NB4 (cell line): ENCODE measurements around the gene TOGARAM2.

ENCODE experiments used
- POLR2A ChIP-seq: IDR thresholded peaks from 2 replicates; pipeline ENCODE4 v1.6.1; 2011; ENCODE audit warnings: mild to moderate bottlenecking; ENCODE audit not compliant: insufficient read length; ENCODE audit errors: extremely low read depth
- TF ChIP-seq, protein P1 (sequence below): IDR thresholded peaks from 2 replicates; pipeline ENCODE4 v1.6.1; 2011; ENCODE audit warnings: low read depth, low read length
- TF ChIP-seq, protein P2 (sequence below): IDR thresholded peaks from one replicate; pipeline ENCODE4 v1.5.1; 2012; ENCODE audit warnings: low read depth, low read length

DNA sequence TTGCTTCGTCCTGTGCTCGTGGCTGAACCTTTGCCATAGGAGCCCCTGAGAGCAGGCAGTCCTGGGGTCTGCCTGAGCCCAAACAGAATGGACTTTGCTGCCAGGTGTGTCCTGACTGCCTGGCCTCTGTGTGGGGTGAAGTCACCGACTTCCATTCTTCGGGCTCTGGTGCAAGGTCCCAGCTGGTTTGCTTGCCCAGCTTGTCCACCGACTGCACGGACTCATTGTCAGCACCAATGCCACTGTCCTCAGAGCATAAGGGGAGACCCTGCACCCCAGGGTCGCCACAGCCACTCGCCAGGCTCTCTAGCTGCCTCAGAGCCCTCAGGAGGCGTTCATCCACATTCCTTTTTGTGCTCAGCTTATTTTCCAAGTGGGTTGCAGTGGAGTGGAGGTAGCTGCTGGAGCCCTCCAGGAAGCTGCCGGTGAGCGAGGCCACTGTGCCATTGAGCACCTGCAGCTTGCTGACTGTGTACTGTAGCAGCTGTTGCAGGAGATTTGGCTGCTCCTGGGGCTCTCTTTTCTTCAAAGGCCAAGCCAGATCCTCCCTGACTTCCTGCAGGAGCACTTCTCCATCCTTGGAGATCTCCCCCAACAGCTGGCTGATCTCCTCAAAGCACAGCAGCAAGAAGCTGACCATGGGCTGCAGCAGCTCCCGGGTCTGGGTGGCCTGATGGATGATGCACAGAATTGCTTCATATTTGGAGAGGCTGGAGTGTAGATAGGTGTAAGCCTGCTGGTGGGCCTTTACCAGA, 92.0 kb downstream of the TOGARAM2 start:
- TF ChIP-seq POLR2A, result no peak
- TF ChIP-seq, protein P1, sequence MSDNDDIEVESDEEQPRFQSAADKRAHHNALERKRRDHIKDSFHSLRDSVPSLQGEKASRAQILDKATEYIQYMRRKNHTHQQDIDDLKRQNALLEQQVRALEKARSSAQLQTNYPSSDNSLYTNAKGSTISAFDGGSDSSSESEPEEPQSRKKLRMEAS, result no peak
- TF ChIP-seq, protein P2, sequence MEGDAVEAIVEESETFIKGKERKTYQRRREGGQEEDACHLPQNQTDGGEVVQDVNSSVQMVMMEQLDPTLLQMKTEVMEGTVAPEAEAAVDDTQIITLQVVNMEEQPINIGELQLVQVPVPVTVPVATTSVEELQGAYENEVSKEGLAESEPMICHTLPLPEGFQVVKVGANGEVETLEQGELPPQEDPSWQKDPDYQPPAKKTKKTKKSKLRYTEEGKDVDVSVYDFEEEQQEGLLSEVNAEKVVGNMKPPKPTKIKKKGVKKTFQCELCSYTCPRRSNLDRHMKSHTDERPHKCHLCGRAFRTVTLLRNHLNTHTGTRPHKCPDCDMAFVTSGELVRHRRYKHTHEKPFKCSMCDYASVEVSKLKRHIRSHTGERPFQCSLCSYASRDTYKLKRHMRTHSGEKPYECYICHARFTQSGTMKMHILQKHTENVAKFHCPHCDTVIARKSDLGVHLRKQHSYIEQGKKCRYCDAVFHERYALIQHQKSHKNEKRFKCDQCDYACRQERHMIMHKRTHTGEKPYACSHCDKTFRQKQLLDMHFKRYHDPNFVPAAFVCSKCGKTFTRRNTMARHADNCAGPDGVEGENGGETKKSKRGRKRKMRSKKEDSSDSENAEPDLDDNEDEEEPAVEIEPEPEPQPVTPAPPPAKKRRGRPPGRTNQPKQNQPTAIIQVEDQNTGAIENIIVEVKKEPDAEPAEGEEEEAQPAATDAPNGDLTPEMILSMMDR, result no peak
